Activated gamma-delta T cell (primary cell): Measurements from ENCODE around the gene IFIT1B.
"Not testable (repeated sequence)": the region's sequence is repeated elsewhere in the genome, so short reads cannot be mapped to it uniquely, and the experiment has no call there.

Experiments
- DNase-seq: peaks from one replicate; lab custom pipeline; 2025; lab: John Stamatoyannopoulos, UW

IFIT1B gene

GRCh38 chr10:89382757-89383156 is 4.9 kb downstream of the IFIT1B start:
- no peak for DNase-seq

DNA sequence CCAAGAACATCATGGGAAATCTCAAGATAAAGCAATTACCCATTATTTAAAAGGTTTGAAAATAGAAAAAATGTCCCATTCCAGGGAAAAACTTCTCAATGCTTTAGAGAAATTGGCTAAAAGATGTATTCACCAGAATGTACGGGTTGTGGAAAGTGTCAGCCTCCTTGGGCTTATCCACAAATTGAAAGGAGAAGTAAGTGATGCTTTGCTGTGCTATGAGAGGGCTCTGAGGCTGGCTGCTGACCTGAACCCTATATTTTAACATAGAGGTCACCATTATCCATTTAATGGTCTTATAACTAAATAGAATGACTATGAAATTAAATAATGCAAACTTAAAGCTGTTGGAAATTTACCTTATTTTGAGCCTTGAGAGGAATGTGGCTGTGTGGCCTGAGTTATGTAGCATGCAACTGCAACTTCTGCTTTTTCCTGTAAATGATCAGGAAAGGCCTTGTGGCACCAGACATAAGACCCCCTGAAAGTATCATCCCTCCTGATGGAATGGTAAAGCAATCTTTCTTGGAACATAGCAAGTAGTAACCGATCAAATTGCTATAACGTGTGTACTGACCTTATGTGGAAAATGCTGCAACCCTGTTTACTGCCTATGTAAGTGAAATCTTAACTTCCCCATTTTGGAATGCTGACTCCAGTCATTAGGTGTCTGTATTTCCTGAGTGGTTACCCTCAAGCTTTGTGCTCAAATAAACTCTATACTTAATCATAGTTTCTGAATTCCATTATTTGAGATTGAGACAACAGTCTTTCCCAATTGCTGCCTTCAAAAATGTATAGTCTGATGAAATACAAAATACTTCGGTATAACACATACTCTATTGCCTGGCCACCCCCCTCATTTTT is 6.9 kb downstream of the IFIT1B start:
- DNase-seq = no peak

DNA sequence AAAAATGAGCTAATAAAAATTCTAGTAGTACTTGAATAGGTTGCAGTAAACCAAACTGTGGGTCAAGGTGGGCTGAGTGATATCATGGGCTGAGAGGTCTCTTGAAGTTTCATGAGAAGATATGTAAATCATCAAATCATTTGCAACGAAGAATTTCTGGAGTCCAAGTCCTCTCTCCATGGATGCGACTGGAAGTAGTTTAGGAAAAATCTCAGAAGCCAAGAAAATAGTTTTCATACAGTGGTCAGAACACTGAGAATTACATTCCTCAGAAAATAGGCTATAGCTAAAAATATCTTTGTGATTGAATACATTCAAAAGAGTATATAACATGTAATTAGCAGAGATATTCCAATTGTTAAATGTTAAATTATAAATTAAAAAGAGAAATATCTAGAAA is 10.9 kb downstream of the IFIT1B start:
- DNase-seq = no peak

GRCh38 chr10:89389254-89389653 is 11.4 kb downstream of the IFIT1B start:
- DNase-seq = no peak

GRCh38 chr10:89390476-89391225 is 12.8 kb downstream of the IFIT1B start:
- DNase-seq = no peak

DNA sequence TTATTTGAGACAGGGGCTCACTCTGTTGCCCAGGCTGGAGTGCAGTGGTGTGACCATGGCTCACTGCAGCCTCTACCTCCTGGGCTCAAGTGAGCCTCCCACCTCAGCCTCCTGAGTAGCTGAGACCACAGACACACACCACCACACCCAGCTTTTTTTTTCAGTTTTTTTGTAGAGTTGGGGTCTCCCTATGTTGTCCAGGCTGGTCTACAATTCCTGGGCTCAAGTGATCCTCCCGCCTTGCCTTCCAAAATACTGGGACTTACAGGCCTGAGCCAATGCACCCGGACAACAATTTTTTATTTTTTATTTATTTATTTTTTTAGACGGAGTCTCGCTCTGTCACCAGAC is 13.3 kb downstream of the IFIT1B start:
- not testable (repeated sequence) for DNase-seq

GRCh38 chr10:89391907-89392756 is 14.3 kb downstream of the IFIT1B start, which contains the start of gene IFIT1:
IFIT1 (plus strand) TSS chr10:89392623; CDS start chr10:89392713, 90 bp downstream.
- DNase-seq = no peak

DNA sequence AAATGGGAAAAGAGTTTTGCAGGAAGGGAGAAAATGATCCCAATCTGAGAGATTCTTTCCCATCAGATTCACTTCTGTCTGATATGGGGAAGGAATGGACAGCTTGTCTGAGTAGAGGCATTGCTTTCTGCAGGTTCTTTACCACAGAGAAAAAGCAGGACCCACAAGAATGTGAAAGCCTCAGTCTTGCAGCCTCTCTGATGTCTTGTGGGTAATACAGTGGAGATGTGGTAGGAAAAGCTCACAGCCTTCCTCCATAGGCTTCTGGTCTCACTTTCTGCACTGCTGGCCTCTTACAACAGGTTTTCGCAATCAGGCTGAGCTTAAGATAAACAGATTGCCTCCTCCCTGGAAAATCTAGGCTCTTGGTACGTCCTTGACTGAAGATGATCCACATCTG is 15.1 kb downstream of the IFIT1B start:
- DNase-seq = no peak

DNA sequence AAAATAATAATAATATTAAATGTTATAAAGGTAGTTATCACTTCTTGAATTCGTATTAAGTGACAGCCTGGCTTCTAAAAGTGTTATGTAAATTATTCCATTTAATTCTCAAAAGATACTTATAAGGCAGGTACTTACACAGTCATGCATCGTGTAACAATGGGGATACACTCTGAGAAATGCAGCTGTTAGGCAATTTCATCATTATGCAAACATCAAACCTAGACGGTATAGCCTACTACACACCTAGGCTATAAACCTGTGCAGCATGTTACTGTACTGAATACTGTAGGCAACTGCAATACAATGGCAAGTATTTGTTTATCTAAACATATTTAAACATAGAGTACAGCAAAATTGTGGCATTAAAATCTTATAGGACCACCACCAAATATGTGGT is 16.0 kb downstream of the IFIT1B start:
- DNase-seq = no peak

GRCh38 chr10:89395141-89395540 is 17.3 kb downstream of the IFIT1B start:
- DNase-seq = no peak

DNA sequence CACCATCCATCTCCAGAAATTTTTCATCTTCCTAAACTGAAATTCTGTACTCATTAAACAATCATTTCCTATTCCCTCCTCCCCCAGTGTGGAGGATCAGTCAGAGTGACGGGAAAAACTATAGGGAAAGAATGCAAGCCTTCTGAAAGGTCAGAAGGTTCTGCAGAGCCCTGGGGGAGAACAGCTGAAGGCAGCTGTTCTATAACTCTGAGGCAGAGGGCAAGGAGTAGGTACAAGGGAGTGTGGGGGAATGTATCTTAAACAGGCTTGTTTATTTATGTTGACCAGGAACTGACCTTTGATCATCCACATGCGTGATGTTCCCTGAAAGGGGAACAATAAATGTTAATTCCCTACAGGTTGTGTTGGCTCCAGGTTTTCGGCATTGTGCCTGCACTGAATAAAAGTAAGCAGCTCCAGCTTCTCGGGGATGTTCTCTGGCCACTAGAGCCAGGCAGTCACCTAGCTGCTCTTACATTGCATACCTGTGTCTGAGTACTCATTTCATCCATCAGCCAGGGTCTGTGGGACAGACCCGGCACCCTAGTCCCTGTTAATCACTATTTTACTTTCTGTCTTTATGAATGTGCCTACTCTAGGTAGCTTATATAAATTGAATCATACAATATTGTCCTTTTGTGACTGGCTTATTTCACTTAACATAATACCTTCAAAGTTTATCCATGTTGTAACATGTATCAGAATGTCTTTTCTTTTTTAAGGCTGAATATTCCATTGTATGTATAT is 20.3 kb downstream of the IFIT1B start:
- DNase-seq = no peak

GRCh38 chr10:89399956-89400355 is 22.1 kb downstream of the IFIT1B start:
- DNase-seq = no peak

DNA sequence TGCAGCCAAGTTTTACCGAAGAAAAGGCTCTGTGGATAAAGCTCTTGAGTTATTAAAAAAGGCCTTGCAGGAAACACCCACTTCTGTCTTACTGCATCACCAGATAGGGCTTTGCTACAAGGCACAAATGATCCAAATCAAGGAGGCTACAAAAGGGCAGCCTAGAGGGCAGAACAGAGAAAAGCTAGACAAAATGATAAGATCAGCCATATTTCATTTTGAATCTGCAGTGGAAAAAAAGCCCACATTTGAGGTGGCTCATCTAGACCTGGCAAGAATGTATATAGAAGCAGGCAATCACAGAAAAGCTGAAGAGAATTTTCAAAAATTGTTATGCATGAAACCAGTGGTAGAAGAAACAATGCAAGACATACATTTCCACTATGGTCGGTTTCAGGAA is 25.2 kb downstream of the IFIT1B start:
- no peak for DNase-seq

GRCh38 chr10:89404104-89405047 is 26.5 kb downstream of the IFIT1B start:
- no peak for DNase-seq

DNA sequence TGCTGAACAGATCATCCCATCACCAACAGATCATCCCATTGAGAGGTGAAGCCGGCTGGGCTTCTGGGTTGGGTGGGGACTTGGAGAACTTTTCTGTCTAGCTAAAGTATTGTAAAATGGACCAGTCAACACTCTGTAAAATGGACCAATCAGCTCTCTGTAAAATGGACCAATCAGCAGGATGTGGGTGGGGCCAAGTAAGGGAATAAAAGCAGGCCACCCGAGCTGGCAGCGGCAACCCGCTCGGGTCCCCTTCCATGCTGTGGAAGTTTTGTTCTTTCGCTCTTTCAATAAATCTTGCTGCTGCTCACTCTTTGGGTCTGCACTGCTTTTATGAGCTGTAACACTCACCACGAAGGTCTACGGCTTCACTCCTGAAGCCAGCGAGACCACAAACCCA is 28.3 kb downstream of the IFIT1B start:
- not testable (repeated sequence) for DNase-seq

GRCh38 chr10:89407792-89408191 is 29.9 kb downstream of the IFIT1B start:
- not testable (repeated sequence) for DNase-seq

DNA sequence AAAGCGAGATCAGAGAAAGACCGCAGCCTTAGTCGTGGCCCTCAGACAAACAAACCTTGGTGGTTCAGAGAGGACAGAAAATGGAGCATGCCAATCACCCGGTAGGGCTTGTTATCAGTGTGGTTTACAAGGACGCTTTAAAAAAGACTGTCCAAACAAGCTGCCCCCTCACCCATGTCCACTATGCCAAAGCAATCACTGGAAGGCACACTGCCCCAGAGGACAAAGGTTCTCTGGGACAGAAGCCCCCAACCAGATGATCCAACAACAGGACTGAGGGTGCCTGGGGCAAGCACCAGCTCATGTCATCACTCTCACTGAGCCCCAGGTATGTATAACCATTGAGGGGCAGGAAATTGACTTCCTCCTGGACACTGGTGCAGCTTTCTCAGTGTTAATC is 31.4 kb downstream of the IFIT1B start:
- not testable (repeated sequence) for DNase-seq

DNA sequence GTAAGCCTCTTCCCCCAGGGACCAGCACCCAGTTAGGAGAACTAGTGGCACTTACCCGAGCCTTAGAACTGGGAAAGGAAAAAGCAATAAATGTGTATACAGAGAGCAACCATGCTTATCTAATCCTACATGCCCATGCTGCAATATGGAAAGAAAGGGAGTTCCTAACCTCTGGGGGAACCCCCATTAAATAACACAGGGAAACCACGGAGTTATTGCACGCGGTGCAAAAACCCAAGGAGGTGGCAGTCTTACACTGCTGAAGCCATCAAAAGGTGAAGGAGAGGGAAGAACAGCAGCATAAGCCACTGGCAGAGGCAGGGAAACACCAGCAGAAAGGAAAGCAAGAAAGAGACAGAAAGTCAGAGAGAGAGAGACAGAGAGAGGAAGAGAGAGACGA is 32.7 kb downstream of the IFIT1B start:
- DNase-seq = not testable (repeated sequence)

DNA sequence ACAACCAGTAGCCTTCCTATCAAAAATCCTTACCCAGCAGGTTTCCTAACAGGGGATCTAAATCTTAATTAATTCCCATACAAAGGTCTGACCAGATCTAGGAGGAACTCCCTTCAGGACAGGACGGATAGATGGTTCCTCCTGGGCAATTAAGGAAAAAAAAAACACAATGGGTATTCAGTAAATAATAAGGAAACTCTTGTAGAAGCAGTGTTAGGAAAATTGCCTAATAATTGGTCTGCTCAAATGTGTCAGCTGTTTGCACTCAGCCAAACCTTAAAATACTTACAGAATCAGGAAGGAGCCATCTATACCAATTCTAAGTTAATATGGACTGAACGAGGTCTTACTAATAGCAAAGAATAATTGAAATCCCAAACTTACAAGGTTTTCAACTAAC is 33.3 kb downstream of the IFIT1B start:
- DNase-seq = not testable (repeated sequence)

DNA sequence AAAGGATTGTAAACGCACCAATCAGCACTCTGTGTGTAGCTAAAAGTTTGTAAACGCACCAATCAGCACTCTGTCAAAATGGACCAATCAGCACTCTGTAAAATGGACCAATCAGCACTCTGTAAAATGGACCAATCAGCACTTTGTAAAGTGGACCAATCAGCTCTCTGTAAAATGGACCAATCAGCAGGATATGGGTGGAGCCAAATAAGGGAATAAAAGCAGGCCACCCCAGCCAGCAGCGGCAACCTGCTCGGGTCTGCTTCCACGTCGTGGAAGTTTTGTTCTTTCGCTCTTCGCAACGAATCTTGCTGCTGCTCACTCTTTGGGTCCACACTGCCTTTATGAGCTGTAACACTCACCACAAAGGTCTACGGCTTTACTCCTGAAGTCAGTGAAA is 34.4 kb downstream of the IFIT1B start:
- not testable (repeated sequence) for DNase-seq
